Left kidney (tissue), 8 donors: ENCODE results near the gene CA4. TPM values are rescaled to one million over a fixed set of nuclear protein-coding genes. Genes with fewer than 3 reads are reported as not detected.
"Not testable (repeated sequence)": the region's sequence is repeated elsewhere in the genome, so short reads cannot be mapped to it uniquely, and the experiment has no call there.

ENCODE experiments used
- DNase-seq: peaks from one replicate; pipeline ENCODE4 v3.0.0-alpha.2; 2013
- long read RNA-seq, 8 donors: transcript quantifications; one replicate each; lab custom pipeline, GENCODE V29; 2026
- polyA plus RNA-seq: library from polyadenylated mRNA; unstranded; fragments of 120-200 nt; gene quantifications from one replicate; pipeline ENCODE4 v1.2.1, GENCODE V29; 2013; ENCODE audit not compliant: insufficient read length

CA4 gene
- polyA plus RNA-seq, result 52.4 TPM
- long read RNA-seq, donor 1, transcript CA4-201 (8 exons, 1,154 nt), result major isoform, 17 of 24 reads
- long read RNA-seq, donor 1, partial matches to known transcripts, result 6 of 24 reads
- long read RNA-seq, donor 1, other reads (novel, unspliced or antisense), result 0 of 24 reads
- long read RNA-seq, donor 2, transcript CA4-201 (8 exons, 1,154 nt), result major isoform, 22 of 56 reads
- long read RNA-seq, donor 2, partial matches to known transcripts, result 34 of 56 reads
- long read RNA-seq, donor 2, other reads (novel, unspliced or antisense), result 0 of 56 reads
- long read RNA-seq, donor 3, transcript CA4-201 (8 exons, 1,154 nt), result major isoform, 20 of 29 reads
- long read RNA-seq, donor 3, partial matches to known transcripts, result 9 of 29 reads
- long read RNA-seq, donor 3, other reads (novel, unspliced or antisense), result 0 of 29 reads
- long read RNA-seq, donor 4, partial matches to known transcripts, result 0 of 1 reads
- long read RNA-seq, donor 4, other reads (novel, unspliced or antisense), result 0 of 1 reads
- long read RNA-seq, donor 5, transcript CA4-201 (8 exons, 1,154 nt), result major isoform, 37 of 39 reads
- long read RNA-seq, donor 5, partial matches to known transcripts, result 0 of 39 reads
- long read RNA-seq, donor 5, other reads (novel, unspliced or antisense), result 0 of 39 reads
- long read RNA-seq, donor 6, transcript CA4-201 (8 exons, 1,154 nt), result major isoform, 19 of 29 reads
- long read RNA-seq, donor 6, partial matches to known transcripts, result 10 of 29 reads
- long read RNA-seq, donor 6, other reads (novel, unspliced or antisense), result 0 of 29 reads
- long read RNA-seq, donor 7, transcript CA4-201 (8 exons, 1,154 nt), result major isoform, 17 of 58 reads
- long read RNA-seq, donor 7, partial matches to known transcripts, result 41 of 58 reads
- long read RNA-seq, donor 7, other reads (novel, unspliced or antisense), result 0 of 58 reads
- long read RNA-seq, donor 8, partial matches to known transcripts, result 0 of 4 reads
- long read RNA-seq, donor 8, other reads (novel, unspliced or antisense), result 0 of 4 reads

DNA sequence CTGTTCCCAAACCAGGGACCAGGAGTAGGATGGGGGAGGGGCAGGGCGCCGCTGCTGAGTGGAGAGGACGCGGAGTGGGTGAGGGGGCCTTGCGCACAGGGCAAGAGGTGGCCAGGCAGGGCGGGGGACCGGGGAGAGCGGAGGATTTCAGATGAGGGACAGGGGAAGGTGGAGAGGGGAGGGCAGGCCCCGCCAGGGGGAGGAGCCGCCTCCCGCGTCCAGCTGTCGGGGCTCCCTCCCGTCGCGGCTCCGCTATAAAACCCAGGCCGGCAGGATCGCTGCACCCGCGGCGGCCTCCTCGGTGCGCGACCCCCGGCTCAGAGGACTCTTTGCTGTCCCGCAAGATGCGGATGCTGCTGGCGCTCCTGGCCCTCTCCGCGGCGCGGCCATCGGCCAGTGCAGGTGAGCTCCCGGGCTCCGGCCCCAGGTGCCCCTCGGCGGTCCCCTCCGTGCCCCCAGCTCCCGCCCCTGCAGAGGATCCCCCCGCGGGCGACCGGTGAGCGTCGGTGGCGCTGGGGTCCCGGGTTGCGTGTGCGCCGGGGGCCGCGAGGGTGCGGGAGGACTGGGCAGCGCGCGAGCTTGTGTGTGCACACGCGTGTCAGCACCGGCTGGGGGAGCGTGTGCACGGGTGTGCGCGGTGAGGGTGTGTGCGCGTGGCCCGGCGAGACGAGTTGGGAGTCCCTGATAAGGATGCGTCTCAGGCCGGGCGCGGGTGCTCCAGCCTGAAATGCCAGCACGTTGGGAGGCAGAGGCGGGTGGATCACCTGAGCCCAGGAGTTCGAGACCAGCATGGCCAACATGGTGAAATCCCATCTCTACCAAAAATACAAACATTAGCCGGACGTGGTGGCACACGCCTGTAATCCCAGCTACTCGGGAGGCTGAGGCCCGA is at the start of gene CA4:
Gene CA4, plus strand, starts transcription at position 283 of the 892 bp plus-strand sequence. Its CDS starts 62 bp downstream, at position 345.
- DNase-seq, result no peak

- not testable (repeated sequence) for DNase-seq
Observed at GRCh38 chr17:60100577-60100976, 49.2 kb upstream of the CA4 start.

GRCh38 chr17:60102015-60102631 is 47.6 kb upstream of the CA4 start:
- not testable (repeated sequence) for DNase-seq

- DNase-seq, result no peak
Observed at GRCh38 chr17:60102632-60103096, 47.1 kb upstream of the CA4 start.

DNA sequence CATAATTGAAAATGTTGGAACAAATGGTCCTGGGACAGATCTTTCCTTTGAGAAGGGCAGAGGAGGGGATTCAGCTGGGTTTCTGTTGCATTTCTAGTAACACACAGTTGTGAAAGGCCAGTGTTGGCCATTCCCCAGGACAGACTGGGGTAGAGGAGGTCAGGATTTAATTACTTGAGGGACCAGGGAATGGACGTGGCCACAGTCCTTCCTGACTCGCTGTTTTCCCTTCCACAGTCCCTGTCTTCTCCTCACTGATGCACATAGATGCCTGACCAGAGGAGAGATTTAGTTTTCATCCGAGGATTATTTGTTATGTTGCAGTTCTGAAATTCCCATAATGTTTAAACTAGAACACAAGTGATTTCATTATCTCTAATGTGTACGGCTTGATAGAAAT is 45.8 kb upstream of the CA4 start:
- no peak for DNase-seq

DNA sequence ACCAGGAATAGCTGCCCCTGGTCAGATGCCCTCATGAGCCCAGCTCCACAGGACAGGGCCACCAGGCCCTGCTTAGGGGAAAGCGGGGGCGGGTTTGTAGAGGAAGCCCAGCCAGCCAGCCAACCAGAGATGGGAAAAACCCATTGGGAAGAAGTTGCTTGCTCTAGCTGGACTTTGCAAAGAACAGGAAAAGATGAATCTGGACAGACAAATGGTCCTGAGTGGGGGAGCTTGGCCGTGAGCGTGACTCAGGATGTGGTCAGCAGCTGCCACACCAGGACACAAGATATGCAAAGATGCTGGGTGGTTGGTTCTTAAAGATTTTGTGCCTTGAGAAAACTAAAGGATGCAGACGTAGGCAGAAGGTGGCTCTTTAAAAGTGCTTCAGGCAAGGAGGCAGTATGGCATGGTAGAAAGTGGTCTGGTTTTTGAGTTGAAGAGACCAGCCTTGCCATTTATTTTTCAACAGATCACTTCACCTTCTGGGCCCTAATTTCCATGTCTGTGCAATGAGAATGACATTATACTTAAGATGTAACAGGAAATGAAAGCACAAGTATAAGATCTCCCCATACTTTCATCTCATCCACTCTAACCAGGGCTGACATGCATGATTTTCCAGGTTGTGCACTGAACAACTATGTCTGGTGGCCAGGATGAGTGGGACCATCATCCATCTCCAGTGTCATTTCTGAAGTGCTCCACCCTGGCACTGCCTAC is 43.3 kb upstream of the CA4 start:
- DNase-seq, result no peak

DNA sequence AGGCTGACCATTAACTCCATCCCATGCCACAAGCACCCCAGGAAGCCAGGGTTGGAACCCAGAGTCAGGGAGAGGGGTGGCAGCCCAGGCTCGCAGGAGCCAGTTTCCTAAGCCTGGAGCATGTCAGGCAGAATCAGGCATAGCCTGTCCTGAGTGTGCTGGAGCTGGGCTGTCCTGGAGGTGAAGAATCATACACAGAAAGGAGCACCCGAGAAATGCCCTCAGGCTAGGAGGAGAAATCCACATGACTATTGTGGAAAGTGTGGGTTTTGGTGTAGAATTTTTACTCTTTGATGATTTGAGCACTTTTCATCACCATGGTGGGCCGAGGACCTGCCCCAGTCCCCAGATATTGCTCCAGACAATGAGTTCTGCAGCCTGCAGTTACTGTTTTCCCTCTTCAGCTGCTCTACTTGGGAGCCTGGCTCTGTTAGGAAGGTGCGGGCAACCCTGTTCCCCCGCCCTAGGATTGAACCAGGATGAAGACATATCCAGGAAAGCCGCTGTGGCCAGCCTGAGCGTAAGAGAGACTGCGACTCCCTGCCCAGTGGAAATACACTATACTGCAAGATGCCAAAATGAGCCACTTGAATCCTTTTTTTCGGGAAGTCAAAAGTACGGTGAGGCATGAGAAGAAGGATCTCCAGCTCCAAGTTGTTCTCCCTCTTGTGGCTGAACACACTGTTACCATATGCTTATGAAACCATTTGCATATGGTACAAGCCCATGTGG is 42.1 kb upstream of the CA4 start:
- DNase-seq, result no peak

GRCh38 chr17:60108309-60108708 is 41.5 kb upstream of the CA4 start:
- DNase-seq, result not testable (repeated sequence)

DNA sequence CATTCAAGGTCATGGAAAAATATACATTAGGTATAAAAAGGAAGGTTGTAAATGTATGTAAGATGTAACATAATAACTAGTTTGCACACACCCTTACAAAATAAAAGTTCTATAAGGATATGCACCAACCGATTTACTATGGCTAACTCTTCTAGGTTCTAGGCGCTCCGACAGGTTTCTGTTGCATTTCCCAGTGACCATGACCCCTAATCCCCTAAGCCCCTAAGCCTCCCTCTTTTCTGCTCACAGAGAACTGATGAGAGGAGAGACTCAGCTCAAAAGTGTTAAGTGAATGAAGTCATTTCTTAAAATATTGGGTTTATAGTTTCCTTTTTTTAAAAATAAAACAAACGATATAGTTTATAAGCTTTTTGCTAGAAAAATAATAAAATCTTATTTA is 41.1 kb upstream of the CA4 start:
- no peak for DNase-seq

DNA sequence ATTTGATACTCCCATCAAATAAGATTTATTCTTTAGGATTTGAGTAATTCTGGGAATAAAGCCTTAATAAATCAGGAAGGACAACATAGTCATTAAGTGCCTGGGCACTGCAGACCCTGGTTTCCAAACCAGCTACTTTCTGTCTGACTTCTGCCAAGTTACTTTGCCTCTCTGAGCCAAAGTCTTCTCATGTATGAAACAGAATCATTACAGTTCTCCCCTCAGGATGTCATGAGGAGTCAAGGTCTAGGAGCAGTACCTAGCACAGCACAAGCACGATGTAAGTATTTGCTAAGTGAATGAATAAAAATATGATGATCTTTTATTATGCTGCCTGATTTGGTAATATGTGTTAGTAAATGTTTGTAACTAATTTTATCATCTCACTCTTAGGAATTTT is 40.6 kb upstream of the CA4 start:
- no peak for DNase-seq

DNA sequence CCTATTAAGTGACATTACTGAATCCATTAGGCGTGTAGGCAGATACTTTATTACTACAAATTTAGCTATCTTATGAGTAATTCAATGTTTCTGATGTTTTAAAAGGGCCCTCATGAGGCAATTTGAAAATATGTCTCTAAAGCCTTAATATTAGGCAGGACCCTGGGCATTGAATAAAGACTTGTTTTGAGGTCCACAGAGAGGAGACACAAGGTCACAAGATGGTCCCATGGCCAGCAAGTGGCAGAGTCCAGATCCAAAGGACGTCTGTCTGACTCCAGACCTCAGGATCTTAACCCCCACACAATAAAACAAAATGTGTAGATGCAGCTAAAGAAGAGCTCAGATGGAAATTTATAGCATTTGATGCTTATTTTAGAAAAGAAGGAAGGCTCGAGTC is 39.2 kb upstream of the CA4 start:
- DNase-seq, result no peak

GRCh38 chr17:60111661-60112060 is 38.1 kb upstream of the CA4 start:
- not testable (repeated sequence) for DNase-seq

GRCh38 chr17:60115364-60115763 is 34.4 kb upstream of the CA4 start:
- not testable (repeated sequence) for DNase-seq

GRCh38 chr17:60116196-60116595 is 33.6 kb upstream of the CA4 start:
- not testable (repeated sequence) for DNase-seq

DNA sequence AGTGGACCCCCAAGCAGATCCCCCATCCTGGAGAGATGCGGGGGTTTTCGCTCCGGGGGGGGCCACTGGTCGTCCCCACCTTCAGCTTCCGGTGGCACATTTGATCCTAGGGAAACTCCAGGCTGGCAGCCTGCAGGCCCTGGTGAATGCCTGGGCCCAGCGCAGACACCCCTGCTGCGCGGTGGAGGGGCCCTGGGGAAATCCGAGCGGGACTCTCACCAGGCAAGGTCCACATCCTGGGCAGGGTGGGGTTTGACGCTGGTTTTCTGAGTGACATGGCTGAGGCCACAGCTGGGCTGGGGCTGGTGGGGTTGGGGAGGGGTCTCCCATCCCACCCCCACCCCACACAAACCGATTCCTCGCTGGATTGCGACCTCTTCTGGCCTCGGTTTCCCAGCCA is 30.6 kb upstream of the CA4 start:
- not testable (repeated sequence) for DNase-seq

- DNase-seq, result not testable (repeated sequence)
Observed at GRCh38 chr17:60119807-60120748, 29.7 kb upstream of the CA4 start.

DNA sequence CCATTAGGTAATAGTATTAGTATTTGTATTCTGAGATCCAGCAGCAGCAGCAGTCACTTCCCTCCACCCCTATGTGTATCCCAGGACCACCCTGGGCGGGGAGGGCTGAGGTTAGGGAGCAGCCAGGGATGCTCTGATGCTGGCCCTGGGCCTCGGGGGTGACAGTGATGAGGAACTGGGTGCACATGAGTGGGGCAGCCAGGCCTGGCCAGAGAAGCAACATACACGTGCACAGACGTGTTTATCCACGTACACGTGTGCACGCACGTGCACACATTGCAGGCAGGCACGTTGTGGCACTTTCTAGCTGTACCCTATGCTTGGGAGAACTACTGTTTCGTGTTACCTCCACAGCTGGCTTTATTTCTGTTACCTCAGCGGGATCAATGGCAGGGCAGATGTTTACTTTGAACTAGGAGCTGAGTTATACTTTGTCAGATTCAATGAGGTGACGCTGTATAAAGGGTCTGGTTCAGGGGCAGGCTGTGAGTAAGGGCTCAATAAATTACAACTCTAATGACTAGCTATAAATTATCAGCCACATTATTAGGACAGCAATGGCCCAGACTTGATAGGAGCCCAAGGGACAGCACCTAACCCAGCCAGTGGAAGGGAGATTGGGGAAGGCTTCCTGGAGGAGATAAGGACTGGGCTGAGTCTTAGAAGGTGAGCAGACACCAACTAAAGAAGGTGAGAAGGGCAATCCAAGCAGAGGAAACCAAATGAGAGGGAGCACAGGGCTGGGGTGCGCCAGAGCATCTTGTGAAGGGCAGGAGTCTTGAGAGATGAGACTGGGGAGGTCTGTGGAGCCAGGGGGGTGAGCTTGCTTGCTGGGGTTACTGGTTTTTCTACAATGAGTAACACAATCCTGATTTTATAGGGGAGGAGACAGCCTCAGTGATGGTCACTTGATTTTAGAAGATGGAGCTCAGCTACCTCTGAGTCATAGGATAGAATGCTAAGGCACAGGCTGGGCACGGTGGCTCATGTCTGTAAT is 22.4 kb upstream of the CA4 start:
- DNase-seq, result no peak
